Transverse colon (tissue), 4 donors: ENCODE results near the gene LCE1B. TPM values are rescaled to one million over a fixed set of nuclear protein-coding genes. Genes with fewer than 3 reads are reported as not detected.

Experiments
- DNase-seq: peaks from one replicate; pipeline ENCODE4 v3.0.0-alpha.2; 2019
- H3K27ac ChIP-seq, 4 donors: fragments of 200-600 bp; sonication (generic); 2 replicates each; pipeline ENCODE4 v1.5.1; 2016 to 2018; ENCODE audit warnings: inconsistent platforms in 4 of 4
- H3K27me3 ChIP-seq: fragments of 200-600 bp; sonication (generic); 2 replicates; pipeline ENCODE4 v1.5.1; 2017; ENCODE audit warnings: inconsistent platforms
- H3K36me3 ChIP-seq, 4 donors: fragments of 200-600 bp; sonication (generic); 2 replicates each; pipeline ENCODE4 v1.5.1; 2017 to 2019; ENCODE audit warnings: inconsistent platforms in 4 of 4
- H3K4me1 ChIP-seq, 4 donors: fragments of 200-600 bp; sonication (generic); 2 replicates each; pipeline ENCODE4 v1.5.1; 2017 to 2020; ENCODE audit warnings: inconsistent platforms in 4 of 4
- H3K4me3 ChIP-seq, 4 donors: fragments of 200-600 bp; sonication (generic); 1 replicate in 1 of 4; 2 replicates in 3 of 4; pipeline versions ENCODE4 v1.5.1 to v1.6.1; 2017 to 2019; ENCODE audit warnings: inconsistent platforms in 4 of 4
- H3K9me3 ChIP-seq, 2 donors: fragments of 200-600 bp; sonication (generic); 2 replicates each; pipeline ENCODE4 v1.5.1; 2017 to 2019; ENCODE audit warnings: inconsistent platforms in 2 of 2
- EP300 ChIP-seq: sonication (generic); formaldehyde crosslinking; IDR thresholded peaks from one replicate; pipeline ENCODE4 v1.6.1; 2017; ENCODE audit warnings: antibody characterized with exemption, low read depth
- POLR2A ChIP-seq: fragments of 450-650 bp; IDR thresholded peaks from one replicate; pipeline ENCODE4 v1.6.1; 2016; ENCODE audit warnings: antibody characterized with exemption, mild to moderate bottlenecking, moderate library complexity
- POLR2AphosphoS5 ChIP-seq, 3 donors: sonication (generic); formaldehyde crosslinking; IDR thresholded peaks; one replicate each; pipeline ENCODE4 v1.6.1; 2016; ENCODE audit warnings: antibody characterized with exemption in 3 of 3
- WGBS, 2 donors: methylation state at CpG; one replicate each; pipeline ENCODE4 v1.1.5; 2018; ENCODE audit warnings: low coverage in 1 of 2; 5-methylcytosine and 5-hydroxymethylcytosine counted together
- in situ Hi-C, 4 donors: fragments of 200-750 bp; cut with MboI; loops; one replicate each; pipeline versions ENCODE4 v1.15.0 to v1.15.1; 2017; ENCODE audit warnings: low sequenced_read_pairs in 3 of 4, low pct_ligation_motif_present in 1 of 4, low pct_unique_long_range_greater_than_20kb in 1 of 4
- intact Hi-C: fragments of 100-400 bp; cut with DNase I; formaldehyde crosslinking; loops from one replicate; pipeline ENCODE4 v1.15.1; 2023; ENCODE audit warnings: low total_unique reads
- total RNA-seq, 4 donors: library from RNA; depleted of rRNA; stranded (reverse); fragments of >200 nt; gene quantifications; one replicate each; pipeline ENCODE4 v1.1.0, GENCODE V29; 2016
- TF ChIP-seq, protein P1 (sequence below), 5 experiments: fragments of 200-600 bp in 3 of 5; fragments of 450-650 bp in 2 of 5; sonication (generic) in 3 of 5; IDR thresholded peaks; 1 replicate in 2 of 5; 2 replicates in 3 of 5; pipeline ENCODE4 v1.5.1; 2016 to 2017; ENCODE audit warnings: antibody characterized with exemption in 5 of 5, inconsistent platforms in 3 of 5, mild to moderate bottlenecking in 2 of 5, moderate library complexity in 1 of 5

The LCE1B gene
- total RNA-seq, 4 donors from 2014 or later, result not detected

DNA sequence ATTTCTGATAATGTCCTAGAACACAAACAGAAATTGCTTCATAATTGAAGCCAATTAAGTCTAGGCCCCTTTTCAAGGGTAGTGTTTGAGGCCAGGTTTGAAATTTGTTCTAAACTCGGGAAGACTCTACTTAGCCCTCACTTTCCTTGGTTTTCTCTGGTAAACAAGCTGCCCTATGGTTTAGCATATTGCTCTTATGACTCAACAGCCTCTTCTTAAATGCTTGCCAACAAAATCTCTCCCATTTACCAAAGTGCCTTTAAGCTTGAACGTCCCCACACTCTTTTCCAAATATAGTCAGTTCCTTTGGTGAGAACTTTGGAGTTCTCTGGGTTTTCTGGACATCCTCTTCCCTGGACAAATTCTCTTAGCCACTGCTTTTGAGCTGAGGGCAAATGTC, 25.1 kb downstream of the LCE1B start:
- no peak for DNase-seq
- Histone ChIP-seq H3K4me3 (no peak overlapping the region), H3K4me1 (no peaks in the 10 kb centered on the region), H3K27me3 (no peaks in the 10 kb centered on the region), H3K36me3 (no peaks in the 10 kb centered on the region), H3K9me3 (no peaks in the 10 kb centered on the region), H3K27ac (no peak overlapping the region)
- intact Hi-C loops (no loop called here), in situ Hi-C loops (no loop called here)
- whole genome bisulfite sequencing, 2 donors, result 45% methylated on average over 2 of the region's 2 CpGs; no CpG with 5 or more reads in 1 of the 2 donors
- no peak for TF ChIP-seq POLR2A
- no peak for TF ChIP-seq EP300
- TF ChIP-seq POLR2AphosphoS5 (IDR thresholded peaks at IDR 0.05), result no peak
- TF ChIP-seq, protein P1, sequence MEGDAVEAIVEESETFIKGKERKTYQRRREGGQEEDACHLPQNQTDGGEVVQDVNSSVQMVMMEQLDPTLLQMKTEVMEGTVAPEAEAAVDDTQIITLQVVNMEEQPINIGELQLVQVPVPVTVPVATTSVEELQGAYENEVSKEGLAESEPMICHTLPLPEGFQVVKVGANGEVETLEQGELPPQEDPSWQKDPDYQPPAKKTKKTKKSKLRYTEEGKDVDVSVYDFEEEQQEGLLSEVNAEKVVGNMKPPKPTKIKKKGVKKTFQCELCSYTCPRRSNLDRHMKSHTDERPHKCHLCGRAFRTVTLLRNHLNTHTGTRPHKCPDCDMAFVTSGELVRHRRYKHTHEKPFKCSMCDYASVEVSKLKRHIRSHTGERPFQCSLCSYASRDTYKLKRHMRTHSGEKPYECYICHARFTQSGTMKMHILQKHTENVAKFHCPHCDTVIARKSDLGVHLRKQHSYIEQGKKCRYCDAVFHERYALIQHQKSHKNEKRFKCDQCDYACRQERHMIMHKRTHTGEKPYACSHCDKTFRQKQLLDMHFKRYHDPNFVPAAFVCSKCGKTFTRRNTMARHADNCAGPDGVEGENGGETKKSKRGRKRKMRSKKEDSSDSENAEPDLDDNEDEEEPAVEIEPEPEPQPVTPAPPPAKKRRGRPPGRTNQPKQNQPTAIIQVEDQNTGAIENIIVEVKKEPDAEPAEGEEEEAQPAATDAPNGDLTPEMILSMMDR (IDR thresholded peaks at IDR 0.05), result no peak

DNA sequence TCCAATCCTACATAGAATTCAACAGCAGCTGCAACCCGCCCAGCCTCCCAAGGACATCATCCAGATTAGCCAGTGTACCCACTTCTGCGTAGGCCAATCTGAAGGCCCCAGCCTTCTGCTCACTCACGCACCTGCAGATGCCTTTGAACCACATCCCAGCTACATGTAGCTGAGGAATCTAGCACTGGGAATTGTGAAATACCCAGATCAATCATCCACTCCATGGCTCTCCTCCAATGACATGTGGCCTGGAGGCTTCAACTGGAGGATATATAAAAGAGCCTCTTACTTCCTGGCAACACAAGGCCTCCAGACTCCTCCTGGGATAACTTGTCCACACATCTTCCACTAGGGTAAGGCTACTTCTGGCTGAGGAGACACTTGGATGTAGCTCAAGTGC, 30.8 kb downstream of the LCE1B start, which contains the start of gene LCE6A:
TSS of gene LCE6A (plus strand) at position 301 of the 400 bp plus-strand sequence. CDS start 665 bp downstream, outside the sequence.
- intact Hi-C loops (no loop called here), in situ Hi-C loops (no loop called here)
- Histone ChIP-seq H3K4me1 (no peaks in the 10 kb centered on the region), H3K9me3 (no peaks in the 10 kb centered on the region), H3K4me3 (no peak within 1 kb of the TSS), H3K36me3 (no peaks in the 10 kb centered on the region), H3K27ac (no peak within 1 kb of the TSS), H3K27me3 (no peaks in the 10 kb centered on the region)
- no peak for DNase-seq
- 86% methylated on average over 3 of the region's 3 CpGs; no CpG with 5 or more reads in 1 of the 2 donors for WGBS, 2 donors
- TF ChIP-seq, protein P1 (IDR thresholded peaks at IDR 0.05), result no peak
- TF ChIP-seq EP300 (no peak), POLR2A (no peak), POLR2AphosphoS5 (IDR thresholded peaks at IDR 0.05) (no peak)

DNA sequence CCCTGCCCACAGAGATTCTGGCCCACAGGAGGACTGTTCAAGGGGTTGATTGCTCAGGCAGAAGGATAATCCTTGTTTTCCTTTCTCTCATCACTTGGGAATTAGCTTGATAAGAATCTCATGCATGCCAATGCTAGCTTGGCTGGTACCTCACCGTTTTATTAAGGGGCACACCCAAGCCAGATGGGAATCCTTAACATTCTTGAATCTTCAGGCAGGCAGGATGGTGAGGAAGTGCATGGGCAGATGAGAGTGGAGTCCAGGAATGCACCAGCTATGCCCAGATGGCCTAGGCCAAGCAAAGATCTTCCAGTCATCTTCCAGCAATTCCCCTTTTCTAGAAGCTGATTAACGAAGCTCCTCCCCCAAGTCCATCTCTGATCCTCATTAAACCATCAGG, 43.9 kb downstream of the LCE1B start:
- Histone ChIP-seq H3K36me3 (no peaks in the 10 kb centered on the region), H3K27ac (no peak overlapping the region), H3K4me3 (no peak overlapping the region), H3K9me3 (no peaks in the 10 kb centered on the region), H3K4me1 (no peaks in the 10 kb centered on the region), H3K27me3 (no peaks in the 10 kb centered on the region)
- intact Hi-C loops, result no loop called here
- TF ChIP-seq POLR2AphosphoS5 (IDR thresholded peaks at IDR 0.05), result no peak
- TF ChIP-seq POLR2A, result no peak
- TF ChIP-seq, protein P1 (IDR thresholded peaks at IDR 0.05), result no peak
- no peak for TF ChIP-seq EP300
- 52 to 67% methylated on average over 1 to 2 of the region's 2 CpGs for WGBS, 2 donors
- in situ Hi-C loops, result loop anchor here in 1 of 4 donors (25.0 kb wide), 1 partner anchor 357 kb away; the partner anchor contains the start of genes LELP1 and PRR9
- no peak for DNase-seq

DNA sequence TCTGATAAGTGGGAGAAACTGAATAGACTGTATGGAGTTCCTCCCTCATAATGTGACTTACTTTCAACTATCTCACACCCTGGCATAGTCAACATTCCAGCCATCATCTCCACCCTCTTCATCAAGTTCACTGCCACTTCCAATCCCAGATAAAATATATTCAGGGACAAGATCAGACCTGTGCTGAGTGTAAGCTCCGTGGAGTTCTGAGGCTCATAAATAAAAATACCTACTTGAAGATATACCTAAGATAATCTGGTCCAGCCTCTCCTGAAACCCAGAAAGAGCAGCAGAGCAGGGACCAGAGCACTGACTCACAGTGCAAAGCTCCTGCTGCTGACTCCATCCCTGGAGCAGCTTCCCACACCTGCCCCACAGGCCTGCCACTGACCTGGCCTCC, 46.3 kb downstream of the LCE1B start:
- no peaks in the 10 kb centered on the region for H3K9me3 ChIP-seq
- intact Hi-C loops (no loop called here), in situ Hi-C loops (loop anchor here in 1 of 4 donors (25.0 kb wide), 1 partner anchor 354 kb away; the partner anchor contains the start of genes LELP1 and PRR9)
- H3K27ac ChIP-seq, result no peak overlapping the region
- DNase-seq, result no peak
- WGBS, 2 donors, result 73% methylated on average over 1 of the region's 1 CpG; no CpG with 5 or more reads in 1 of the 2 donors
- no peak overlapping the region for H3K4me3 ChIP-seq
- no peaks in the 10 kb centered on the region for H3K27me3 ChIP-seq
- no peaks in the 10 kb centered on the region for H3K4me1 ChIP-seq
- no peaks in the 10 kb centered on the region for H3K36me3 ChIP-seq
- TF ChIP-seq POLR2AphosphoS5 (IDR thresholded peaks at IDR 0.05) (no peak), EP300 (no peak), POLR2A (no peak)
- TF ChIP-seq, protein P1 (IDR thresholded peaks at IDR 0.05), result no peak
